C4-2B (cell line): ENCODE measurements around the gene PFDN1.

ENCODE experiments used
- CTCF ChIP-seq: fragments of 450-650 bp; conservative IDR thresholded peaks from 2 replicates; pipeline ENCODE4 v1.5.1; 2017; ENCODE audit warnings: mild to moderate bottlenecking
- ZFX ChIP-seq: fragments of 450-650 bp; IDR thresholded peaks from 2 replicates; pipeline ENCODE4 v1.6.1; 2017

DNA sequence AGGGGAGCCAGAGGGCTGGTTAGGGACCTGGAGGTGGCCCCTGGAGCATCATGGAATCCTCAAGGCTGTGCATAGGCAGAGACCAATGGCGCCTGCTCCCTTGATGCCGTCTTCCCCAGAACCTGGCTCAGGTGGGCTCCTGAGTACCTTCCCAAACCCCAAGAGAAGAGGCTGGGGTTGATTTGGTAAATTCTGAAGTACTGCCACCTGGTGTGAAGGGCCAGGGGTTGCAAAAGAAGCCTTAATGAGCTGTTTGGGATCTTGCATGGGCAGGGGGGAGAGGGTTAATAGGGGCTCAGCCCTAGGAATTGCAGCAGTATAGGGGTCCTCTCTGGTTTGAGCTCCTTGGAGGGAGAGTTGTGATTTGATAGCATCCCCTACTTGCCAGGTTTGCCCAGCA, 75.9 kb downstream of the PFDN1 start:
- no peak for TF ChIP-seq CTCF
- no peak for TF ChIP-seq ZFX
